Epithelial cell of proximal tubule (primary cell): Measurements from ENCODE around the gene ITGB1BP1. TPM values are rescaled to one million over a fixed set of nuclear protein-coding genes. Genes with fewer than 3 reads are reported as not detected.
A peak's percentile ranks its signal among the peaks of the same experiment; 100 is the strongest.

Experiments used
- DNase-seq: peaks from one replicate; pipeline ENCODE4 v3.0.0-alpha.2; 2011; ENCODE audit warnings: low read depth
- H3K4me3 ChIP-seq: 2 replicates; pipeline ENCODE4 v1.5.1; 2011; ENCODE audit warnings: low read depth, mild to moderate bottlenecking, low read length
- CTCF ChIP-seq: conservative IDR thresholded peaks from 2 replicates; pipeline ENCODE4 v1.5.1; 2012; ENCODE audit warnings: low read depth, mild to moderate bottlenecking, low read length
- total RNA-seq: library from RNA; depleted of rRNA; stranded (reverse); fragments of >200 nt; gene quantifications from 2 replicates; pipeline ENCODE4 v1.2.3, GENCODE V29; 2015

The ITGB1BP1 gene
- total RNA-seq, 1 donor from 2014 or later: 62.6 TPM

- no peak overlapping the region for H3K4me3 ChIP-seq
- DNase-seq: no peak
- TF ChIP-seq CTCF: no peak
Measured at GRCh38 chr2:9428965-9429577, 5.7 kb upstream of the ITGB1BP1 start.

DNA sequence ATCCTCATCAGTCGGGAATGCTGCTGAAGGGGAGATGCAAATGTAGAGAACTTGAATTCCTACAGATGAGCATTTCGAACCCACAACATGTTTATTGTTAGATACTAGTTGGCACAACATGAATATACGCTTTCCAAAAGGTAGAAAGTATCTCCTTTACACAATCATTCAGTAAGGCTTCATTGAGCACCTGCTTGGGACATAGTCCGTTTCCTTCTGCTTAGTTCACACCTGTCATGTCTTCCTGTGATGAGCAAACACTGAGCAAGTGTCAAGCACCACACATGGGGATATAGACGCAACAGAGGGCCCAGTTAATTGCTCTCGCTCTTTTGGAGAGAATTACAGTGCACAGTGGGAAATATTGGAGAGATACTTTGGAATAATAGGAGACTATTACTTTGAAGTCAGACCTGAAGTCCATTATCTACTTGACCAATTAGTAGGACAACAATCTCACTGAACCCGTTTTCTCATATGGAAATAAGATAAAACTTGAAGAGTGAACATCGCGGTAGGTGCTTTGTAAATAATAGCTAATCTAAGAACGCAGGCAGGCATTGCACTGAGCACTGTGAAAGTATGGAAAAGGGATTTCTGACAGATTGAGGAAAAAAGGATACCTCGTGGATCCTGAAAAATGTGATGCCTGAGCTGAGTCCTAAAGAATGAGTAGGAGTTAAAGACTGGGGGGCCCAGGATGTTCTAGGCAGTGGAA is 1.3 kb upstream of the ITGB1BP1 start:
- H3K4me3 ChIP-seq: peak overlapping the region; percentile 90
- no peak for DNase-seq
- TF ChIP-seq CTCF: no peak

DNA sequence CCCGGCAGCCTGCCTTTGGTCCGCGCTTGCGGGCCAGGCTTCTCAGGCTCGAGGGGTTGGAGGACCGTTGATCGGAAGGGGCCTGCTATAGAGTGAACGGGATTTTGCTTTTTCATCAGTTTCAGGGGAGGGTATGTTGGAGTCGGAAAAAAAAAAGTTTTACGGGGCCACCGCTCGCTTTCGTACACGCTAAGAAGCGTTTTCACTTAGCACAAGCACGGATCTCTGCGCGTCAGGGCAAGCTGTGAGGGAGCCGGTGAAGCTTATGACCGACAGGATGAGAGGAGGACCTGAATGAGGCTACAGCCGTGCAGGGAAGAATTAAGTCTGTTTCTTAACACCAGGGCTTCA is 569 bp upstream of the ITGB1BP1 start:
- DNase-seq: no peak
- peak overlapping the region; percentile 90 for H3K4me3 ChIP-seq
- no peak for TF ChIP-seq CTCF

DNA sequence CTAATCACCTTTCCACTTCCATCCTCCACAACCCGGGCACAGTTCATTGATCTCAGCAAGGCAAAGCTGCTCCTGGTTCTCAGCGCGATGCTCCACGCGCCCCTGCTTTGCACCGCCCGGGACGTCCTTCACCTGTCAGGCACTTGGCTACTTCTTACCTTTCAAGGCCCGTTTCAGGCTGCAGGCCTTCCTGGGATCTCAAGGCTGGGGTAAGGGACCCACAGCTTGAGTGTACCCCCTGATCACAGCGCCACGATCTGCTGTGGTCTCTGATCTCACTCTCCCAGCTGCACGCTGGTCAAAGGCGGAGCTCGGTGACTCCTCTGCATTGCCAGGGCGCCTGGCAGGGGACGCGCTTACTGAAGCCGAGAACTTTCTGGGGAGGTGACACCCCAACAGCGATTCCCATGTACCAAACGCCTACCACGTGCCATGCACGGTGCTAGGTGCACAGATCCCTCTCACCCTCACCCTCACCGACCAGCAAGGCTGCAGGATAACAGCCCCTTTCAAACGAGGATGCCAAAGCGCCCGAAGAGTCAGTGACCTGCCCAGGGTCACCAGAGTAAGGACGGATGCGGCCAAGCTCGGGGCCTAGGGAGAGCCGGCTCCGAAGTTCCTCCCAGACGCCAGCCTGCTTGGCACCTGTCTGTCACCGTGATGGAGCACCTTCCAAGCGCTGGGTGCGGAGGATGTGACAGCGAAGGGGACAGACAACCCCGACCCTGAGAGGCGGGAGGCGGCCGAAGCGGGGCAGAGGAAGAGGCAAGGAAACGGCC is 818 bp downstream of the ITGB1BP1 start:
- TF ChIP-seq CTCF: no peak
- DNase-seq: no peak
- H3K4me3 ChIP-seq: peak overlapping the region; percentile 90

GRCh38 chr2:9420495-9420894 is 2.8 kb downstream of the ITGB1BP1 start:
- H3K4me3 ChIP-seq: no peak overlapping the region
- DNase-seq: no peak
- TF ChIP-seq CTCF: no peak

GRCh38 chr2:9419541-9419940 is 3.8 kb downstream of the ITGB1BP1 start:
- DNase-seq: no peak
- TF ChIP-seq CTCF: no peak
- H3K4me3 ChIP-seq: no peak overlapping the region
